A549 treated with ZK216348 at 1 μM for 4 hours (cell line): Measurements from ENCODE around the gene FAM163B. TPM values are rescaled to one million over a fixed set of nuclear protein-coding genes. Genes with fewer than 3 reads are reported as not detected.

Source experiments
- total RNA-seq: library from RNA; stranded (reverse); fragments of 200-300 nt; extraction: Qiagen RNA extraction; gene quantifications from 5 replicates; pipeline ENCODE4 v1.2.3, GENCODE V29; 2022; ENCODE audit warnings: low read depth

The FAM163B gene
- not detected in 5 replicates for total RNA-seq

GRCh38 chr9:133609311-133610098 lies at the start of gene FAM163B:
Gene FAM163B (minus strand): TSS chr9:133609389. CDS start chr9:133580223, 29,166 bp downstream.

GRCh38 chr9:133635533-133636531 lies 26.6 kb upstream of the FAM163B start, which contains the start of gene DBH:
Gene DBH (plus strand): TSS chr9:133636363. CDS start chr9:133636372, 9 bp downstream.

GRCh38 chr9:133534346-133535291 lies 74.6 kb downstream of the FAM163B start, which contains the start of gene ADAMTSL2:
Gene ADAMTSL2 (plus strand): TSS chr9:133534704. CDS start chr9:133536713, 2,009 bp downstream.

Other genes starting within 250 kb of the FAM163B start
- 155 to 210 TPM (median 205 TPM) in 5 replicates for gene SURF4, start 233.3 kb downstream of the FAM163B start, total RNA-seq
- 0.84 to 2.0 TPM (median 0.94 TPM) in 5 replicates for gene STKLD1, start 233.0 kb downstream of the FAM163B start, total RNA-seq
- gene REXO4, start 191.4 kb downstream of the FAM163B start, total RNA-seq, result 28.2 to 40.7 TPM (median 36.1 TPM) in 5 replicates
- gene ADAMTS13, start 187.0 kb downstream of the FAM163B start, total RNA-seq, result 0.17 to 0.69 TPM (median 0.51 TPM) in 5 replicates
- gene CACFD1, start 149.4 kb downstream of the FAM163B start, total RNA-seq, result 2.1 to 5.0 TPM (median 4.3 TPM) in 5 replicates
- 10.1 to 24.1 TPM (median 22.3 TPM) in 5 replicates for gene SLC2A6, start 130.3 kb downstream of the FAM163B start, total RNA-seq
- not detected in 5 replicates for gene MYMK, start 84.4 kb downstream of the FAM163B start, total RNA-seq
- not detected in 5 replicates for gene ADAMTSL2, start 74.7 kb downstream of the FAM163B start, total RNA-seq
- not detected in 5 replicates for gene DBH, start 27.0 kb upstream of the FAM163B start, total RNA-seq
- gene SARDH, start 129.0 kb upstream of the FAM163B start, total RNA-seq, result 0.11 to 0.16 TPM (median 0.15 TPM) in 3 of 5 replicates, not detected in the others